SU-DHL-6 (cell line): ENCODE measurements around the gene TMEM185A.

Experiments used
- EZH2phosphoT487 ChIP-seq: fragments of 200-600 bp; sonication (generic), shearing (Covaris generic); conservative IDR thresholded peaks from 2 replicates; pipeline ENCODE4 v1.6.1; 2018; ENCODE audit warnings: mild to moderate bottlenecking, antibody characterized with exemption, low read length, moderate library complexity, mixed read lengths
- TF ChIP-seq, protein P1 (sequence below): fragments of 200-600 bp; sonication (generic); IDR thresholded peaks from one replicate; pipeline ENCODE4 v1.5.1; 2017; ENCODE audit warnings: antibody characterized with exemption, mild to moderate bottlenecking, low read length, moderate library complexity; ENCODE audit not compliant: insufficient read depth, poor library complexity, severe bottlenecking

DNA sequence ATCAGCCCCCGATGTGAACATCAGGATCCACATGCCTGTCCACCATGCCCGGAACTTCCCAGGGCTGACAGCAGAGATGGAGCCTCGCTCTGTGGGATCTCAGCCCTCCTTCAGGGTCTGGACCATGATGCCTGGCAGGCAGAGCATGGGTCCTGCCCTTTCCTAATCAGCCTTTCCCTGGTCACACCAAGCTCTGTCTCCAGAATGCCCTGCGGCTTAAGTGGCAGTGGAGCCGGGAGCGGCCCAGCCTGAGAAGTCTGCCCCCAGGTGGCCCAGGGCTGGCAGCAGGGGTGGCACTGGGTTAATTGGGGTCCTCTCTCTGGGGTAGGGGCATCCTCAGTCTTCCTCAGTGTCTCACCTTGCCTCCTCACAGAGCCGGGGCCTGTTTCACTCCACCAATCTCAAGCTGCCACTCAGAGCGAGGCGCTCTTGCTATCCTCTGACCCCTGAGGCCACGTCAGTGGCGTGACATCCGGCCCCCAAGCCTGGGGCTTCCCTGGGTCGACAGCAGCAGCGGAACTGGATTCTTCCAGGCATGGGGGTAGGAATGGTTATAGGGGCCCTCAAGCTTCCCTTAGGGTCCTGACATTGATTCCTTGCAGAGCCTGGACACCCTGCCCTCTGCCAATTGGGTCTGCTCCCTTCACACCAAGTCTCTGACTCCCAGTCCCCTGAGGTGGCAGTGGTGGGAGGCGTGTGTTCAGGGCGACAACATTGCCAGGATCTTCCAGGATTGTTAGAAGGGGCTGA, 20.8 kb upstream of the TMEM185A start:
- TF ChIP-seq, protein P1, sequence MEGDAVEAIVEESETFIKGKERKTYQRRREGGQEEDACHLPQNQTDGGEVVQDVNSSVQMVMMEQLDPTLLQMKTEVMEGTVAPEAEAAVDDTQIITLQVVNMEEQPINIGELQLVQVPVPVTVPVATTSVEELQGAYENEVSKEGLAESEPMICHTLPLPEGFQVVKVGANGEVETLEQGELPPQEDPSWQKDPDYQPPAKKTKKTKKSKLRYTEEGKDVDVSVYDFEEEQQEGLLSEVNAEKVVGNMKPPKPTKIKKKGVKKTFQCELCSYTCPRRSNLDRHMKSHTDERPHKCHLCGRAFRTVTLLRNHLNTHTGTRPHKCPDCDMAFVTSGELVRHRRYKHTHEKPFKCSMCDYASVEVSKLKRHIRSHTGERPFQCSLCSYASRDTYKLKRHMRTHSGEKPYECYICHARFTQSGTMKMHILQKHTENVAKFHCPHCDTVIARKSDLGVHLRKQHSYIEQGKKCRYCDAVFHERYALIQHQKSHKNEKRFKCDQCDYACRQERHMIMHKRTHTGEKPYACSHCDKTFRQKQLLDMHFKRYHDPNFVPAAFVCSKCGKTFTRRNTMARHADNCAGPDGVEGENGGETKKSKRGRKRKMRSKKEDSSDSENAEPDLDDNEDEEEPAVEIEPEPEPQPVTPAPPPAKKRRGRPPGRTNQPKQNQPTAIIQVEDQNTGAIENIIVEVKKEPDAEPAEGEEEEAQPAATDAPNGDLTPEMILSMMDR, result no peak
- no peak for TF ChIP-seq EZH2phosphoT487
